ENCODE results near the gene FADD. TPM values are rescaled to one million over a fixed set of nuclear protein-coding genes. Genes with fewer than 3 reads are reported as not detected.

Gene FADD
- total RNA-seq, 2 donors from 2014 or later = 7.1 to 11.1 TPM

DNA sequence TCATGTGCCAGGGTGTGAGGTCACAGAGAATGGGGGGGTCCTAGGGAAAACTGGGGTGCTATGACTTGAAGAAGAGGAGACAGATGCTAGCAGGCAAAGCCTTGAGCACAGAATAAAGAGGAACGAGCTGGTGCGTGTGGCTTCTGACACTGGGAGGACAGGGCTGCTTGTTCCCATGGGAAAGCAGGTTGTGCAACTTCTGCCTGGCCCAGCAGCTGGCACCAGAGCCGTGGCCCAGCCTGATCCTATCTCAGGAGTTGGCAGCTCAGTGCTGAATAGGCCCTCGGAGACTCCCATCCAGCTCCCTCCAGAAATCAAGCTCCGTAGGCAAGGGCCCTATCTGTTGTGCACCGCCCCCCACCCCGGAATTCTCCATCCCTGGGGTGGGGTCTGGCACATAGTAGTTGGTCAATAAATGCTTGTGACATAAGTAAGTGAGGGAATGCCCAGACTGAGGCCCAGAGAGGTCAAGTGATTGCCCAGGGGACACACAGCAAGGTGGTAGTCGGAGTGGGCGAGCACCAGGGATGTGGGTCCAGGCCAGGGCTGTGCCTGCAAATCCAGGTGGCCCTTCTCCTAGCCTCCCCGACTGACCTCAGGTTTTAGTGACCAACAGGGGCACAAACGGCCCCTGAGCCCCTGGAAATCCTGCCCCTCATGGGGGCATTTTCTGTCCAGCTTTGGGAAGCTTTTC is 19.5 kb upstream of the FADD start:
- Histone ChIP-seq H3K27ac (no peak overlapping the region), H3K36me3 (no peaks in the 10 kb centered on the region), H3K27me3 (no peaks in the 10 kb centered on the region), H3K9me3 (no peaks in the 10 kb centered on the region), H3K4me3 (no peak overlapping the region), H3K4me1 (no peaks in the 10 kb centered on the region)
- TF ChIP-seq, protein P1, sequence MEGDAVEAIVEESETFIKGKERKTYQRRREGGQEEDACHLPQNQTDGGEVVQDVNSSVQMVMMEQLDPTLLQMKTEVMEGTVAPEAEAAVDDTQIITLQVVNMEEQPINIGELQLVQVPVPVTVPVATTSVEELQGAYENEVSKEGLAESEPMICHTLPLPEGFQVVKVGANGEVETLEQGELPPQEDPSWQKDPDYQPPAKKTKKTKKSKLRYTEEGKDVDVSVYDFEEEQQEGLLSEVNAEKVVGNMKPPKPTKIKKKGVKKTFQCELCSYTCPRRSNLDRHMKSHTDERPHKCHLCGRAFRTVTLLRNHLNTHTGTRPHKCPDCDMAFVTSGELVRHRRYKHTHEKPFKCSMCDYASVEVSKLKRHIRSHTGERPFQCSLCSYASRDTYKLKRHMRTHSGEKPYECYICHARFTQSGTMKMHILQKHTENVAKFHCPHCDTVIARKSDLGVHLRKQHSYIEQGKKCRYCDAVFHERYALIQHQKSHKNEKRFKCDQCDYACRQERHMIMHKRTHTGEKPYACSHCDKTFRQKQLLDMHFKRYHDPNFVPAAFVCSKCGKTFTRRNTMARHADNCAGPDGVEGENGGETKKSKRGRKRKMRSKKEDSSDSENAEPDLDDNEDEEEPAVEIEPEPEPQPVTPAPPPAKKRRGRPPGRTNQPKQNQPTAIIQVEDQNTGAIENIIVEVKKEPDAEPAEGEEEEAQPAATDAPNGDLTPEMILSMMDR (IDR thresholded peaks at IDR 0.05) = no peak
- no peak for DNase-seq (ENCODE audit: low spot score)

DNA sequence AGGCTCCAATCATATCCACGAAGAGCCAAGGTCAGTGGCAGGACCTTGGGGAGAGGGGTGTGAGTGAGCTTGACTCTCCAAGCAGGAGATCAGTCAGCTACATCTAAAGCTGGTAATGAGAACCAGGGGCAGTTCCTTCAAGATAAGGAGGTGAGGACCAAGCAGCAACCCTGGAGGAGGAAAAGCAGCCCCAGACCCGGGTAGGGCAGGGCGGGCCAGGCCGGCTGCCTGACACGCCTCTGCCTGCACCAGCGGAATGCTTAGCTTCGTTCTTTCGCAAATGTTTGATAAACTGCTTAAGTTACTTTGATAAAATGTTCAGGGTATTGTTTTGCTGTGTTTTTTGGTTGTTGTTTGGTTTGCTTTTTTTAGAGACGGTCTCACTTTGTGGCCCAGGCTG is 18.7 kb upstream of the FADD start:
- no peaks in the 10 kb centered on the region for H3K4me1 ChIP-seq
- H3K27ac ChIP-seq = no peak overlapping the region
- H3K9me3 ChIP-seq = no peaks in the 10 kb centered on the region
- no peaks in the 10 kb centered on the region for H3K36me3 ChIP-seq
- H3K4me3 ChIP-seq = no peak overlapping the region
- H3K27me3 ChIP-seq = no peaks in the 10 kb centered on the region
- no peak for DNase-seq (ENCODE audit: low spot score)
- TF ChIP-seq, protein P1 (IDR thresholded peaks at IDR 0.05) = no peak

DNA sequence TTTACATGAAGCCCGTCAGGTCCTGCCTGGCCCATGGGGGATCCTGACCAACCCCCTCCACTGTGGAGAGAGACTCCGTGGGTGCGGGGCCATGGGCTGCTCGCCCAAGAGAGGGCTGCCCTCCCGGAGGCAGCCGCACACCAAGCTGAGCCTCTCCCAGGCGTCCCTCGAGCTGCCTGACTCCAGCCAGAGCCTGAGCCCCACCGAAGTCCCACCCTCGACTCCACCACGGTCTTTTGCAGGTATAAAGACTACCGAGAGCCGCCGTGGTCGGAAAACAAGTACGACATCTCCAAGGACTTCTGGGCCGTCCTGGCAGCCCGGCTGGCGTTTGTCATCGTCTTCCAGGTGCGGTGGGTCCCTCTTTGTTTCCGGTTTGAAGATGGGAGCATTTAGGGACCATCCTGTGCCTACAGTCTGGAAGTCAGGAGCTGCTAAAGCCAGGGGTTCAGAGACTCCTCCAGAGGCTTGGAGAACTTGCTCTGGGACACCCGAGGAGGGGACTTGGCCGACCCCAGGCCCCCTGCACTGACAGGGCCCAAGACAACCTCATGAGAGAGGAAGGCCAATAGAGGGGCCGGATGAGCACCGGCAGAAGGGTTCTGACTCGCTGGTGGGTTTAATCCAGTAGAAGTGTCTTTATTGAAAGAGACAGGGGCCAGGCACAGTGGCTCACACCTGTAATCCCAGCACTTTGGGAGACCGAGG is 17.6 kb upstream of the FADD start:
- Histone ChIP-seq H3K27me3 (no peaks in the 10 kb centered on the region), H3K36me3 (no peaks in the 10 kb centered on the region), H3K4me1 (no peaks in the 10 kb centered on the region), H3K27ac (no peak overlapping the region), H3K9me3 (no peaks in the 10 kb centered on the region), H3K4me3 (no peak overlapping the region)
- DNase-seq (ENCODE audit: low spot score) = no peak
- TF ChIP-seq, protein P1 (IDR thresholded peaks at IDR 0.05) = no peak

DNA sequence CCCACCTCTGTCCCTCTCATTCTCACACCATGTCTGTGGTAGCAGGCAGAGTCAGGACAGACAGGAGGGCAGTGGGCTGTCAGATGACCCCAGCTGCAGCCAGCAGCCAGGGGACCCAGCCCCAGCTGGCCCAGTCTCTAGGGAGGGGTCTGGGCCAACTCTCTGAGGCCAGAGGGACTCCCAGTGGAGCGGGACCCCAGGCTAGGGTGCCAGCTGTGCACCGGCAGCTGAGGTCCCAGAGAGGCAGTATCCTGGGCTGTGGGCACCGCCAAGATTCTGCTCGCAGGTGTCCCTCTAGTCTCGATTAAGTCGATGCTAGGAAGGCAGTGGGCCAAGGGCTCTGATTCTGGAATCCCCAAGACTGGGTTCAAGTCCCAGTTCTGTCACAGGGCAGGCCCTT is 16.7 kb upstream of the FADD start:
- TF ChIP-seq, protein P1 (IDR thresholded peaks at IDR 0.05) = no peak
- Histone ChIP-seq H3K27ac (no peak overlapping the region), H3K36me3 (no peaks in the 10 kb centered on the region), H3K9me3 (no peaks in the 10 kb centered on the region), H3K27me3 (no peaks in the 10 kb centered on the region), H3K4me3 (no peak overlapping the region), H3K4me1 (no peaks in the 10 kb centered on the region)
- DNase-seq (ENCODE audit: low spot score) = no peak

DNA sequence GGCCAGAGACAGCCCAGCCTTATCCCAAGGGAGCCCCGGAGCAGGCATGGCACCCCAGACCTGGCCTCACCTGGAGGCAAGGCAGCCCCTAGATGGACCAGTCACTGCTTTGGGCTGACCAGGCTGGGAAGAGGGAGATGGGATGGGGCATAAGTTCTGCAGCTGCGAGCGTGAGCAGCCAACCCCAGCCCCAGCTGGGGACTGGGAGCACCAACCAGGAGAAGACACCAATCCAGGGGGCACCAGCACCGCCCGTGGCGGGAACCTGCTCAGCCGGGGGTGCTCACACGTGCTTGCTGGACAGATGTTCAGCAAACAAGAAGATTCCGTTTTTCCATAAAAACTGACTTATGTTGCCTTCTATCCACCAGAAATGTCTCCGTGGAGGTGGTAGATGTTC is 16.2 kb upstream of the FADD start:
- Histone ChIP-seq H3K9me3 (no peaks in the 10 kb centered on the region), H3K36me3 (no peaks in the 10 kb centered on the region), H3K4me1 (no peaks in the 10 kb centered on the region), H3K27me3 (no peaks in the 10 kb centered on the region), H3K4me3 (no peak overlapping the region), H3K27ac (no peak overlapping the region)
- no peak for DNase-seq (ENCODE audit: low spot score)
- TF ChIP-seq, protein P1 (IDR thresholded peaks at IDR 0.05) = no peak
